Mesenchymal stem cell (in vitro differentiated cells and primary cell): Measurements from ENCODE around the gene HPS5.

Experiments
- DNase-seq: peaks from one replicate; pipeline ENCODE4 v3.0.0-alpha.2; 2013
- H2AFZ ChIP-seq: one replicate; pipeline ENCODE4 v1.6.1; 2013; ENCODE audit warnings: low read depth, mild to moderate bottlenecking, control low read depth, inconsistent platforms, low read length, moderate library complexity
- H2AK5ac ChIP-seq: 2 replicates; pipeline ENCODE4 v1.6.1; 2013; ENCODE audit warnings: low read length, moderate library complexity, mild to moderate bottlenecking, inconsistent platforms; ENCODE audit not compliant: severe bottlenecking
- H2BK120ac ChIP-seq: one replicate; pipeline ENCODE4 v1.6.1; 2013; ENCODE audit warnings: low read depth, mild to moderate bottlenecking, inconsistent platforms, low read length, moderate library complexity
- H2BK12ac ChIP-seq, 2 experiments: one replicate each; pipeline ENCODE4 v1.6.1; 2013; ENCODE audit warnings: inconsistent platforms in 2 of 2, low read length in 2 of 2, mild to moderate bottlenecking in 2 of 2, moderate library complexity in 2 of 2, control low read depth in 1 of 2
- H2BK15ac ChIP-seq: one replicate; pipeline ENCODE4 v1.6.1; 2013; ENCODE audit warnings: mild to moderate bottlenecking, low read depth, inconsistent platforms; ENCODE audit not compliant: poor library complexity, severe bottlenecking
- H2BK5ac ChIP-seq: 2 replicates; pipeline ENCODE4 v1.6.1; 2013; ENCODE audit warnings: low read depth, mild to moderate bottlenecking, low read length, control low read depth, inconsistent platforms; ENCODE audit not compliant: poor library complexity, severe bottlenecking
- H3K14ac ChIP-seq, 2 experiments: one replicate each; pipeline ENCODE4 v1.6.1; 2013; ENCODE audit warnings: inconsistent platforms in 2 of 2, low read length in 2 of 2, control low read depth in 1 of 2, mild to moderate bottlenecking in 1 of 2, moderate library complexity in 1 of 2
- H3K18ac ChIP-seq, 2 experiments: one replicate each; pipeline ENCODE4 v1.6.1; 2013; ENCODE audit warnings: inconsistent platforms in 2 of 2, low read length in 2 of 2, control low read depth in 1 of 2, low read depth in 1 of 2, mild to moderate bottlenecking in 1 of 2
- H3K23ac ChIP-seq, 2 experiments: one replicate each; pipeline ENCODE4 v1.6.1; 2013; ENCODE audit warnings: inconsistent platforms in 2 of 2, low read length in 2 of 2, mild to moderate bottlenecking in 2 of 2, moderate library complexity in 2 of 2, control low read depth in 1 of 2
- H3K27ac ChIP-seq: 2 replicates; pipeline ENCODE4 v1.5.1; 2013; ENCODE audit warnings: mild to moderate bottlenecking, moderate library complexity, low read length, control low read depth, inconsistent platforms; ENCODE audit not compliant: poor library complexity, severe bottlenecking
- H3K27me3 ChIP-seq, 2 experiments: 2 replicates each; pipeline versions ENCODE4 v1.6.1 to v1.7.0; 2013; ENCODE audit warnings: low read length in 2 of 2, mild to moderate bottlenecking in 2 of 2, moderate library complexity in 2 of 2, control low read depth in 1 of 2, inconsistent platforms in 1 of 2; ENCODE audit not compliant: control insufficient read depth in 1 of 2, insufficient read depth in 1 of 2
- H3K36me3 ChIP-seq, 2 experiments: 2 replicates each; pipeline versions ENCODE4 v1.6.1 to v1.7.0; 2013; ENCODE audit warnings: low read length in 2 of 2, control low read depth in 1 of 2, inconsistent platforms in 1 of 2, low read depth in 1 of 2, mild to moderate bottlenecking in 1 of 2; ENCODE audit not compliant: insufficient read depth in 2 of 2, control insufficient read depth in 1 of 2
- H3K4ac ChIP-seq, 2 experiments: one replicate each; pipeline ENCODE4 v1.6.1; 2013; ENCODE audit warnings: inconsistent platforms in 2 of 2, low read length in 2 of 2, mild to moderate bottlenecking in 2 of 2, moderate library complexity in 2 of 2, control low read depth in 1 of 2, low read depth in 1 of 2
- H3K4me1 ChIP-seq: 2 replicates; pipeline ENCODE4 v1.6.1; 2013; ENCODE audit warnings: low read depth, low read length, control low read depth; ENCODE audit not compliant: control insufficient read depth, insufficient read depth
- H3K4me2 ChIP-seq: 2 replicates; pipeline ENCODE4 v1.6.1; 2013; ENCODE audit warnings: low read length, mild to moderate bottlenecking, inconsistent platforms; ENCODE audit not compliant: poor library complexity, severe bottlenecking
- H3K4me3 ChIP-seq, 2 experiments: 2 replicates each; pipeline versions ENCODE4 v1.5.1 to v1.7.0; 2013; ENCODE audit warnings: low read length in 2 of 2, mild to moderate bottlenecking in 2 of 2, control low read depth in 1 of 2, low read depth in 1 of 2; ENCODE audit not compliant: insufficient read depth in 1 of 2
- H3K79me1 ChIP-seq: replicated peaks from 2 replicates; pipeline ENCODE4 v1.6.1; 2013; ENCODE audit warnings: mild to moderate bottlenecking, control low read depth, low read length, inconsistent platforms; ENCODE audit not compliant: poor library complexity, severe bottlenecking
- H3K9ac ChIP-seq: 2 replicates; pipeline ENCODE4 v1.7.0; 2013; ENCODE audit warnings: mild to moderate bottlenecking, low read length, moderate library complexity
- H3K9me3 ChIP-seq: 2 replicates; pipeline ENCODE4 v1.7.0; 2013; ENCODE audit warnings: mild to moderate bottlenecking, low read length; ENCODE audit not compliant: control insufficient read depth
- H4K8ac ChIP-seq: one replicate; pipeline ENCODE4 v1.6.1; 2013; ENCODE audit warnings: inconsistent platforms, mild to moderate bottlenecking, low read length, moderate library complexity
- H4K91ac ChIP-seq: one replicate; pipeline ENCODE4 v1.6.1; 2013; ENCODE audit warnings: mild to moderate bottlenecking, low read length, inconsistent platforms
- WGBS: methylation state at CpG from one replicate; pipeline ENCODE4 v1.1.7; 2013; ENCODE audit warnings: mixed read lengths; 5-methylcytosine and 5-hydroxymethylcytosine counted together

Gene HPS5

GRCh38 chr11:18236664-18237356, 85.1 kb downstream of the HPS5 start, which contains the start of gene SAA4:
Gene SAA4, minus strand, starts transcription at chr11:18236802. Its CDS starts 876 bp downstream, at chr11:18235926.
- Histone ChIP-seq H4K8ac (no peak within 1 kb of the TSS), H3K4me3 (no peak within 1 kb of the TSS), H2BK15ac (no peak within 1 kb of the TSS), H2AK5ac (no peak within 1 kb of the TSS), H3K27ac (no peak within 1 kb of the TSS), H3K4ac (no peak within 1 kb of the TSS), H3K23ac (no peak within 1 kb of the TSS), H3K4me1 (no peaks in the 10 kb centered on the region), H2BK12ac (no peak within 1 kb of the TSS), H3K9me3 (no peaks in the 10 kb centered on the region), H3K4me2 (no peak within 1 kb of the TSS), H3K9ac (no peak within 1 kb of the TSS), H3K14ac (no peak within 1 kb of the TSS), H3K79me1 (no peaks in the 10 kb centered on the region), H3K36me3 (no peaks in the 10 kb centered on the region), H2BK120ac (no peak within 1 kb of the TSS), H4K91ac (no peak within 1 kb of the TSS), H3K18ac (no peak within 1 kb of the TSS), H3K27me3 (peaks cover 21 to 32% of the 10 kb centered on the region in 2 experiments), H2BK5ac (no peak within 1 kb of the TSS), H2AFZ (no peak within 1 kb of the TSS)
- WGBS, result 64% methylated on average over 1 of the region's 2 CpGs
- no peak for DNase-seq

- Histone ChIP-seq H2AFZ (no peak overlapping the region), H3K4ac (no peak overlapping the region), H3K36me3 (no peaks in the 10 kb centered on the region), H3K9me3 (no peaks in the 10 kb centered on the region), H3K23ac (no peak overlapping the region), H3K18ac (no peak overlapping the region), H2BK15ac (no peak overlapping the region), H3K4me2 (no peak overlapping the region), H2BK5ac (no peak overlapping the region), H3K9ac (no peak overlapping the region), H2BK12ac (no peak overlapping the region), H3K4me1 (no peaks in the 10 kb centered on the region), H3K27me3 (peaks cover 21 to 38% of the 10 kb centered on the region in 2 experiments), H2AK5ac (no peak overlapping the region), H4K91ac (no peak overlapping the region), H3K27ac (no peak overlapping the region), H3K79me1 (no peaks in the 10 kb centered on the region), H3K4me3 (no peak overlapping the region), H4K8ac (no peak overlapping the region), H3K14ac (no peak overlapping the region), H2BK120ac (no peak overlapping the region)
- 45% methylated on average over 5 of the region's 8 CpGs for WGBS
- DNase-seq, result no peak
These were observed 86.3 kb downstream of the HPS5 start for GRCh38 chr11:18235394-18236334.

DNA sequence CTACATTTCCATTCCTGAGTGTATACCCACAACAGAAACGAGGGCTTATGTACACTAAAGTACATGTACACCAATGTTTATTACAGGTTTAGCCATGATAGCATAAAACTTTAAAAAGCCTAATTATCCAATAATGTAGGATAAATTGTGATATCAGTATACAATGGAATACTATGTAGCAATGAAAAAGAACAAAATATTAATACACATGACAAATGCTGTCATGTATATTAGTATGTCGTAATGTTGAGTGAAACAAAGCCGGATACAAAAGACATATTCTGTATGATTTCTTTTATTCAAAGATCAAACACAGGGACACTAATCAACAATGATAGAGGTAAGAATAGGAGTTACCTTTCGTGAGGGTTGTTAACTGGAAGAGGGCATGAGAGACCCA, 88.0 kb downstream of the HPS5 start:
- Histone ChIP-seq H3K4me2 (no peak overlapping the region), H3K79me1 (no peaks in the 10 kb centered on the region), H2BK15ac (no peak overlapping the region), H3K9ac (no peak overlapping the region), H4K91ac (no peak overlapping the region), H3K36me3 (no peaks in the 10 kb centered on the region), H3K9me3 (no peaks in the 10 kb centered on the region), H2BK5ac (no peak overlapping the region), H3K27ac (no peak overlapping the region), H3K4me1 (no peaks in the 10 kb centered on the region), H3K4me3 (no peak overlapping the region), H4K8ac (no peak overlapping the region), H2AK5ac (no peak overlapping the region), H2BK120ac (no peak overlapping the region), H2AFZ (no peak overlapping the region), H2BK12ac (no peak overlapping the region), H3K23ac (no peak overlapping the region), H3K4ac (no peak overlapping the region), H3K14ac (no peak overlapping the region), H3K27me3 (peaks cover 15 to 25% of the 10 kb centered on the region in 2 experiments), H3K18ac (no peak overlapping the region)
- 91% methylated on average over 2 of the region's 4 CpGs for WGBS
- DNase-seq, result no peak

DNA sequence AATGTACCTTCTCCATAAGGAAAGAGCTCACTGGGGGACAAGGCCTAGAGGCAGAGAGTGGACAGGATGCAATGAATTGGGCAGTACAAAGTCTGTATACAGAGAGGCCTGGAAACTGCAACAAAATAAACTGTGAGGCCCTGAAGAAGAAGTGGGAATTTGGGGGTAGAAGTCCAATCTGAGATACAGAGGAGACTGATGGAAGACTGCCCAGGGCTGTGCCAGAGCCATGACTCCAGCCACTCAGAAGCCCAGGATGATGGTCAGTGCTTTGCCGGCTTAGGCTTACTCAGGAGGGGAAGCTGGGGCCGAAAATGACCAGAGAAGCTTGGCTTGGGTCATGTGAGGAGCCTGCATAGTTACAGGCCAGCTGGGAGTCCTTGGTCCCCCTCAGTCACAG, 91.1 kb downstream of the HPS5 start:
- Histone ChIP-seq H3K23ac (no peak overlapping the region), H3K9me3 (no peaks in the 10 kb centered on the region), H3K27ac (no peak overlapping the region), H3K14ac (no peak overlapping the region), H3K79me1 (no peaks in the 10 kb centered on the region), H3K9ac (no peak overlapping the region), H3K4me1 (no peaks in the 10 kb centered on the region), H2BK120ac (no peak overlapping the region), H3K27me3 (peaks cover 8 to 22% of the 10 kb centered on the region in 2 experiments), H3K36me3 (no peaks in the 10 kb centered on the region), H4K91ac (no peak overlapping the region), H3K18ac (no peak overlapping the region), H4K8ac (no peak overlapping the region), H2BK15ac (no peak overlapping the region), H3K4me3 (no peak overlapping the region), H3K4ac (no peak overlapping the region), H2AFZ (no peak overlapping the region), H2BK12ac (no peak overlapping the region), H2BK5ac (no peak overlapping the region), H2AK5ac (no peak overlapping the region), H3K4me2 (no peak overlapping the region)
- 81% methylated on average over 2 of the region's 2 CpGs for WGBS
- DNase-seq, result no peak
